ENCODE measurements around the gene NCOA6. TPM values are rescaled to one million over a fixed set of nuclear protein-coding genes. Genes with fewer than 3 reads are reported as not detected.
"Not testable (repeated sequence)": the region's sequence is repeated elsewhere in the genome, so short reads cannot be mapped to it uniquely, and the experiment has no call there.

Gene NCOA6
- total RNA-seq, 1 donor from 2014 or later = 10.5 TPM

DNA sequence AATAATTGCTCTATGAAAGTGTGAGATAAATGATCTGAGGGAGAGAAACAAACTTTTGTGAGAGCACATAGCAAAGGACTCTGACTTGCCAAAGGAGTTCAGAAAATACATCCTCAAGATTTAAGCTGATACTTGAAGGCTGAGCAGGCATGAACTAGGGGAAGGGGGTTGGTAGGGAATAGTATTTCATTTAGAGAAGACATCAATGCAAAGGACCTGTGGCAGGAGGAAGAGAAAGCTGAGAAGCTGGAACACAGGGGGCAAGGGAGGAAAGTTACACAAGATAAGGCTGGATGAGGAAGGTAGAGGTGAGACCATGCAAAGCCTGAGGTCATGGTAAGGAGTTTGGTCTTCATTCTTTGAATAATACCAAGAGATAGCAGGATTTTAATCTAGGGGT is 50.6 kb downstream of the NCOA6 start:
- DNase-seq (ENCODE audit: low read depth) = no peak

- no peak for DNase-seq (ENCODE audit: low read depth)
These were observed 51.0 kb downstream of the NCOA6 start for GRCh38 chr20:34774449-34774848.

DNA sequence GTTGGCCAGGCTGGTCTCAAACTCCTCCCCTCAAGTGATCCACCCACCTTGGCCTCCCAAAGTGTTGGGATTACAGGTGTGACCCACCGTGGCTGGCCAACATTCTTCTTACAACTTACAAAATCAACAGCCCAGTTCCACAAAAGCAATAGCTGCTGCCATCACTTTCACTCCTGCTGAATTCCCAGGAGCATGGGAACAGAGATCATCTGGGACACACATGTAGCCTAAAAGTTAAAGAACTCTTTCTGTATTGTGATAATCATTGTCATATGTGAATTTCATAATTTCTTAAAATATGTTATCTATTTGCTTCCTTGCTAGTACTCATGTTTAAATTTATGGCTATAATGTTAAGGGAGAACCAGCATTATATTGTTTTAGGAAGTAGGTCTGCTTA is 51.7 kb downstream of the NCOA6 start:
- no peak for DNase-seq (ENCODE audit: low read depth)

- DNase-seq (ENCODE audit: low read depth) = no peak
These were observed 53.0 kb downstream of the NCOA6 start for GRCh38 chr20:34772437-34772836.

DNA sequence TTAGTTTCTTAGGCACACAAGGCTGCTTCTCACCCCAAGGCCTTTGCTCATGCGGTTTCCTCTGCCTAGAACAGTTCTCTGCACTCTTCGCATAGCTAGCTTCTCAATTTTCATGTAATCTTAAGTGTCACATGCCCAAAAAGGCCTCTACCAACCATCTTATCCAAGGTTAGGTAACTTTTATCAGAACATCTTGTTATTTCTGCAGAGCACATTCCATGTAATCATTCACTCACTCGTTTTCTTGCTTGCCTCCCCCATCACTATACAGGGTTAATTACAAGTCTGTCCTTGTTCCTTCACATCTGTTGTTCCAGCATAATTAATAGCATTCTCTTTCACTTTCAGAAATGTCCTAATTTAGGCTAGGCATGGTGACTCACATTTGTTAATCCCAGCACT is 53.8 kb downstream of the NCOA6 start:
- DNase-seq (ENCODE audit: low read depth) = peak; percentile 16

DNA sequence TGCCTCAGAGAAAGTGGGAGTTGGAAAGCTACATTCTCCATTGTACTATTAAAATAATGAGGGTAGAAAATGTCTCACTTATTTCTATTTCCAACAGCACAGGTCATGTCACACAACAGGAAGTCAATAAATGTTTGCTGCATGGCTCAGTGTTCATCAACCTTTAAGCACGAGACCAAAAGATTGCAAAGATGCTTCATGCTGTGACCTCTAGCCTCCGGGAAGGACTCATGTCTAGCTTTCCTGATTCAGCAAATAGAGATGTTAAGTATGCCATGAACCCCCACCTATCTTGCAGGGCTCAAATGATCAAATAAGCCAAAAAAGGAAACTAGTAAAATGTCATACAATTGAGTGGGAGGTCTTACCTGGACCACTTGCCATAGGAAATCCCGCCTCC is 57.4 kb downstream of the NCOA6 start:
- DNase-seq (ENCODE audit: low read depth) = no peak

DNA sequence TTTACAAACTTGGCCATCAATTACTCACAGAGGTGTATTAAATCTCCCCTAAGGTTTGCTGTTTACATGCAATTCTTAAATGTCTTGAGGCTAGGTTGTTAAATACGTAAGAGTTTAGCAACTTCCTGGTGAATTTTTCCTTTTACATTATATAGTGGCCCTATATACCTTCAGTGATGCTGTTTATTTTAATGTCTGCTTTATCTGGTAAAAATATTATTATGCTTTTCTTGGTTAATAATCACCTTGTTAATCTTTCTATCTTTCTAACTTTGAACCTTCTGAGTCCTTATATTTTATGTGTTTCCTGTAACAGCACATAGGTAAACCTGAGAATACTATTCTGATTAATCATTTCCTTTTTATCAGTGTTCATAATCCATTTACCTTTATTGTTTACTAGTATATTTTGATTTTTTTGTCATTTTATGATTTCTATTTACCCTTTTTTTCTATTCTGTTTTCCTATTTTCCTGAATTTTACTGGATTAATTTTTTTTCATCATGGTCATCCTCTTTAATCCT is 63.4 kb downstream of the NCOA6 start:
- no peak for DNase-seq (ENCODE audit: low read depth)

- DNase-seq (ENCODE audit: low read depth) = no peak
These were observed 70.1 kb downstream of the NCOA6 start for GRCh38 chr20:34755367-34755766.

DNA sequence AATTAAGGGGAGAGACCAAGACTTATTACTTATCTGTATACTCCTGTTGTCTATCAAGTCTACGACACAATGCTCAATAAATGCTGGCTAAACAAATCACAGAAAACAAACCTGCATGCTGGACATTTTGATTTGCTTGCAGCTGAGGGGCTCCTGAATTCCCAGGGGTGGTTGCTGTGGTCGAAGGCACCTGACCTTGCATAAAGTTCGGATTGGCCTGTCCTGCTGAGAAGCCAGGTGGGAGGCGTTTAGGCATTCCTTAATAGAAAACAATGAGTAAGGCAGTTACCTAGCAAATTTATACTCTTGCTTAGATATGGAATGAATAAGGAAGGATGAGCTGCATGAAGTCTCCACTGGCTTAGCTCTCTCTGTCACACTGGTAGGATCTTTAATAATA is 70.8 kb downstream of the NCOA6 start:
- no peak for DNase-seq (ENCODE audit: low read depth)

DNA sequence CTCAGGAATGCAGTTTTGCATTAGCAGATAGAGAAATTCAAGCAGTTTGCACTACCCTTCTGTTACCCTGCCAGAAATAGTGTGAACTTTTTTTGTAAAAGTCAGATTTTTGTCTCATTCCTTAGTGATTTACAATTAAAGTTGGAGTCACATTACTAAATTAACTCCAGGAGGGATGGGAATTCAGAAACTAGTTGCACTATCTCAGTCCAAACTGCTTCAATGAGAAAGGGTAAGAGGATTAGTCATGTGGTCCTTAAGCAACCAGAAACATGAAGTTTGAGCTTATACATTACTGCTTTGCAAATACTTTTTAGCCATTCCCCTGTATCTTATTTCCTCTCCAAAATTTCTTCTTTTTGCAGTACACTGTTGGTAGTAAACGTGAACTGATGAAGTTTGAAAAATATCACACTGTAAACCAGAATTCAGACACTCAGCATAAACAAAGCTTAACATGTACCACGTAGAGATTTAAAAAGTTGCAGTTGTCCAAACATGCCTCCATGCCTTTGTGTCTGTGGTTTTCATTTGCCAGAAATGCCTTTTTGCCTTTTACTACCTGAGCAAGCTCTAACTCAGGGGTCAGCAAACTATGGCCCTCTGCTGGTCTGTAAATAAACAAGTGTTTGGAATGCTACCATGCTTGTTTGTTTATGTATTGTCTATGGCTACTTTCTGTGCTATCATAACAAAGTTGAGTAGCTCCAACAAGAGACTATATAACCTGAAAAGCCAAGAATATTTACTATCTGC is 71.6 kb downstream of the NCOA6 start:
- no peak for DNase-seq (ENCODE audit: low read depth)

- peak; percentile 33 for DNase-seq (ENCODE audit: low read depth)
These were observed 74.0 kb downstream of the NCOA6 start for GRCh38 chr20:34751453-34751852.

GRCh38 chr20:34750484-34750883 is 75.0 kb downstream of the NCOA6 start:
- DNase-seq (ENCODE audit: low read depth) = no peak

DNA sequence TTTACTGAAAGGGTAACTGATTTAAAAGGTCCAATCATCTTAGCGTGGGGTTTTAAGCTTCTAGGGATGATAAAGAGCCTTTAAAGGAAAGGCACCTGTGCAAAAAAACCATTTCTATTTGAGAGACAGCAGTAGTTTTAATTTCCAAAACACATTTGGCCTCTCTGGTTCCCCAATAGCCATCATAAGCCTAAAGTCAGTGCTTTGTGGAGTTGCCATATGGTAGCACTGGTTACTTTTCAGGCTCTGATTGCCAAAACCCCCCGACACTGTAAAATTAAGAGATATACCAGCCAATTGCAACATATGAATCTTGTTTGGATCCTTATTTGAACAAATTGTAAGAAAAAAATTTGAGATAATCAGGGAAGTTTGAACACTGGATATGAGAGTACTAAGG is 76.7 kb downstream of the NCOA6 start:
- no peak for DNase-seq (ENCODE audit: low read depth)

DNA sequence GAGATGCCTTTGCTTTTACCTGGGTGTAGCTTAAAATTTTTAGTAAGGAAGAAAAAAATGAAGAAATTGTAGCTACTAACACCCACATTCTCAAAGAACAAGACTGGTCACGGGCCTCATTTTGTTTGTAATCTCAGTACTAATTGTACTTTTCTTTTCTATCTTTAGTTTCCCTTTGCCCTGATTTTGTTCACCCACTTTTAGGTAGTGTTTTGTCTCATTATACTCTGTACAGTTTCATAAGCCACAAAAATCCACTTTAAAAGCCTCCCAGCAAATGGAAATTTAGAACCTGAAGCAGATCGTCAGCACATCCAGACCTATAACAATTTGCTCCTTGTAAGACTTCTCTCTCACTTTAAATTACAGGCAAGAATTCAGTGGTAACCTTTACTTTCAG is 78.0 kb downstream of the NCOA6 start:
- no peak for DNase-seq (ENCODE audit: low read depth)

GRCh38 chr20:34746674-34747073 is 78.8 kb downstream of the NCOA6 start:
- DNase-seq (ENCODE audit: low read depth) = no peak

DNA sequence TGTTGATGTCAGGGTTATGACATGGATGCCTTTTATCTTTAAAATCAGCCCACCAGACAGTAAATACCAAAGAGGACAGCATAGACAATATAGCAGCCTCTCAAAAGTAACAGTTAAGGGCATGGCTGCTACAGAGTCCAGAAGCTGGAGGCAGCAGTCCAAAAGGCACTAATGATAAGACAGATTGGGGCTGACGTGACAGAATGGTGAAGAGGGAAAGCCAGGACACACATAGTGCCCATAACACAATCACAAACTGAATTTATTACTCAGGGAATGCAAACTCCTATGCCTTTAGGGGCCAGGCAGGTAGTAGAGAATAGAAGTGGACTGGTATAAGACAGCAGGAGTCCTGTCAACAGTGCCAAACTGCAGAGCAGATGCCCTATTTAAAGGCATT is 80.6 kb downstream of the NCOA6 start:
- no peak for DNase-seq (ENCODE audit: low read depth)

DNA sequence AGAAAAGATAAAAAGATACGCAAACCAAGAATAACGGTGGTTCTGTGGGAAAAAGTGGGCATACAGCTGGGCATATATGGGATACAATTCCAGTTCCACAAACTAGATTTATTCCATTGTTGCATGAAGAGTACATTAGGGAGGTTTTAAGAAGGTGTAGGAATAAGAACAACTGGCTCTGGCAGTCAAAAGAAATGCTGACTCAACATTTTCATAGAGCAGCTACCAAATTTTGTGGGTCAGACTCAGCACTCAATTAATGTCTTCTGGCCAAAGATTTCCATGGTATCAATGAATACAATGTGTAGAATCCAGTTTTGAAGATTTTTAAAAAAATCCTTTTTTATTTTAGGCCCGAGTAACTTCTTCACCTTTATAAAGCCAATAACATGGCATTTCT is 81.1 kb downstream of the NCOA6 start:
- no peak for DNase-seq (ENCODE audit: low read depth)

DNA sequence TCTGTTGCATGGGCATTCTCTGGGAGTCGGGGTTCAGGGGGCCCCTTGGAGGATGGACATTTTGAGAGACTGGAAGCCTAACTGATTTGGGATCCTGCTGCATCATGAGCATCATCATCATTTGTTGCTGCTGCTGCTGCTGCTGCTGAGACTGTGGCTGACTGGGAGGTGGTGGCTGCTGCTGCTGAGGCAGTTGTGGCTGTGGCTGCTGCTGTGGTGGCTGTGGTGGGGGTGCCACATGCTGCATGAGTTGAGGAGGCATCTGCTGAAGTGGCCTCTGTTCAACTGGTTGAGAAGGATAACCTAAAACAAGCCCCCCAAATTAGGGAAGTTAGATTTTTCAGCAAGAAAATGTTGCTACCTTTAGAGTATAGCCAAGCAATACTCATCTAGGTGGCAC is 82.4 kb downstream of the NCOA6 start:
- DNase-seq (ENCODE audit: low read depth) = peak; percentile 20

DNA sequence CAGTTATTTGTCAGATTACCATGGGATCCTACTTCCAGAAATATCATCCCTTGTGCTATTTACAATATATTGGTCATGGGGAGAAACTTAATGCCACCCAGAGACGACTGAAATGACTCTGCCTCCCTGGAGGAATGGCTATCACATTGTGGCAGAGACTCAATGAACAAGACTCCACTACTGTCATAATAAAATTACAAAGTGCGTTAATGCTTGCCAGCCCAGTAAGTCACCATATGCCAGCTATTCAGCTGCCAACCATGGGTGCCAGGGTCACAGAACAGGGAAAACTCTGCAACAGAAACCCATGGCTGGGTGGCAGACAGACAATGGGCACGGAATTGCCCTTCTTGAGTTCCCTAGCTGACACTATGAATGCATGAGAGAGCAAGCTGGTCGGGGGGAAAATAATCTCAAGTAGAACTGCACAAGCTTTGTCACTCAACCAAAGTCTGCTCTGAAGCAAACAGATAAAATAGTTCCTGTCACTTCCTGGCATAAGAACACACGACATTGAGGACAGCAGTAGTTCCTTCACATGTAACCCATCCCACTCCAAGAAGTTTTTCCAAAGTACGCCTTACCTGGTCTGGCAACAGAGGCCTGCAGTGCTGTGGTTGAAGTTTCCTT is 89.2 kb downstream of the NCOA6 start:
- peak; percentile 76 for DNase-seq (ENCODE audit: low read depth)

DNA sequence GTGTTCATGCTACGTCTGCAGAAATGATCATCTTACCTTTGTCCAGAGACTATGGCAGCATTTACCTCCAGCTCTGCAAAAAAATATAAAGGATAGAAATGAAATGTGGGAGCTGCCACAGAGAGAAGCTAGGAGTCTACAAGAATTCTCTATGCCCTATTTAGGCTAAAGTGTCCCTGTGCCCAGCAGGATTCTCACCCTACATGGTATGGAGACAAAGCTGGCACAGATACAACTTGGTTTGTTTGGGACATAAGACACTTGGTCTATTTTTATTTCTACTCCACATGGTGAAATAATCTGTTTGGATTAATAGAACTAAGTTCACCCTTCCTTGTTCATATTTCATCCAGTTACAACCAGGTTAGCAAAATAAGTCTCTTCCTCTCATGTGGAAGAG is 92.9 kb downstream of the NCOA6 start:
- no peak for DNase-seq (ENCODE audit: low read depth)

GRCh38 chr20:34729416-34729815 is 96.0 kb downstream of the NCOA6 start:
- no peak for DNase-seq (ENCODE audit: low read depth)

DNA sequence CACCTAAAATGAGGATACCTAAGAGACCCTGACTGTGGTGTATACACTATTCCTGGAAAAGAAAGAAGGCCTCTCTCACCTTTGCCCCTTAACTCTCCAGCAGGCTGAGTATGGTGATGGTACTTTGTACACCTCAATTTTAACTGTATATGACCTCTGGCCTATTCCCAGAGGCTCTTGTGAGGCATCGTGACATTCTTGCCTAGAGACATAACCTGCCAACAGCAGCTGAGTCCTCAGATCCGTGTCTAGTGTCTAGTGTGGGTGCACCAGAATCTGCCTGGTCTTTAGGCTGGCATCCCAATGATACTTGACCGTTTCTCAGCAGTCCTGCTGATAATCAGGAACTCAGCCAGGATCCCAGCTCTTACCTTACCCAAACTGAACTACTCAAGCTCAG is 101.3 kb downstream of the NCOA6 start:
- no peak for DNase-seq (ENCODE audit: low read depth)

- not testable (repeated sequence) for DNase-seq (ENCODE audit: low read depth)
These were observed 102.9 kb downstream of the NCOA6 start for GRCh38 chr20:34722560-34722959.
